ENCODE results near the gene CCDC51. TPM values are rescaled to one million over a fixed set of nuclear protein-coding genes. Genes with fewer than 3 reads are reported as not detected.

CCDC51 gene
- total and polyA plus RNA-seq, 2 experiments from 2014 or later: 20.8 to 24.1 TPM

DNA sequence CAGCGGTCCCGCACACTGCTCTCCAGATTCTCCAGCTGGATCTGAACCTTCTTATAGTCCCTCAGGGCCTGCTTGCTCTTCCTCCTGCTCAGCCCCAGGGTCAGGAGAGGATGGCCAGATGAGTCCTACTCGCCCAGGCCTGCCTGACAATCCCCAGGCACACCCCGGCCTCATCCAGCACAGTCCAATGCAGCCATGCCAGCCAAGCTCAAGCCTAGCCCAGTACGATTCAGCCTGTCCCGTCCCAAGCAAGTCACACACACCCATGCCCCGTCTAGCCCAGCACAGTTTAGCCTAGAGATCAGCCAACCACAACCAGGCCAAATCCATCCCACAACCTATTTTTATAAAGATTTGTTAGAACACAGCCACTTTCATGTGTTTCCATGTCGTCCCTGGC is 26.8 kb downstream of the CCDC51 start:
- ATAC-seq (no peak), DNase-seq (ENCODE audit: low spot score) (no peak)
- Histone ChIP-seq H3K9me2 (ENCODE audit: insufficient read depth) (no peaks in the 10 kb centered on the region), H3K36me3 (ENCODE audit: insufficient read depth) (peaks cover 15% of the 10 kb centered on the region; the same call in 1 of the 2 replicates), H3K27me3 (ENCODE audit: insufficient read depth) (no peaks in the 10 kb centered on the region), H3K4me1 (ENCODE audit: insufficient read depth) (no peaks in the 10 kb centered on the region), H4K20me1 (replicated peaks; ENCODE audit: insufficient read depth) (no peaks in the 10 kb centered on the region; the same call in 1 of the 2 replicates), H3K4me3 (no peak overlapping the region), H2AFZ (no peak overlapping the region), H3K4me2 (no peak overlapping the region), H3K79me2 (replicated peaks; ENCODE audit: insufficient read depth) (no peaks in the 10 kb centered on the region), H3F3A (replicated peaks; ENCODE audit: low read depth) (no peaks in the 10 kb centered on the region), H3K27ac (ENCODE audit: low read depth) (no peak overlapping the region)
- H3K4me3 Mint-ChIP-seq: no peak overlapping the region
- peaks cover 94% of the 10 kb centered on the region for H3K36me3 Mint-ChIP-seq (ENCODE audit: low read depth)
- H3K27ac Mint-ChIP-seq: no peak overlapping the region
- H3K4me1 Mint-ChIP-seq: no peaks in the 10 kb centered on the region
- no peaks in the 10 kb centered on the region for H3K9me3 Mint-ChIP-seq
- TF ChIP-seq ZNF331 (CRISPR knock-in tag; IDR thresholded peaks at IDR 0.05; ENCODE audit: low read depth): no peak
- TF ChIP-seq JUNB (IDR thresholded peaks at IDR 0.05; ENCODE audit: unreplicated experiment): no peak
- no peak for TF ChIP-seq EZH2 (IDR thresholded peaks at IDR 0.05; ENCODE audit: low read depth, unreplicated experiment)
- no peak for TF ChIP-seq NANOG (IDR thresholded peaks at IDR 0.05; ENCODE audit: borderline replicate concordance)
- TF ChIP-seq REST (IDR thresholded peaks at IDR 0.05; ENCODE audit: unreplicated experiment): no peak
- TF ChIP-seq CREB1 (CRISPR knock-in tag; IDR thresholded peaks at IDR 0.05; ENCODE audit: low read depth): no peak
- TF ChIP-seq ZNF114 (CRISPR knock-in tag; IDR thresholded peaks at IDR 0.05): no peak
- no peak for TF ChIP-seq POLR2AphosphoS5 (IDR thresholded peaks at IDR 0.05; ENCODE audit: low read depth)
- TF ChIP-seq CTCF (conservative IDR thresholded peaks at IDR 0.05; ENCODE audit: low read depth in 2 of 2): no peak
- peaks cover 25% of the 10 kb centered on the region for H3K27me3 Mint-ChIP-seq (ENCODE audit: insufficient read depth, low read depth, poor library complexity)

- ATAC-seq (no peak), DNase-seq (ENCODE audit: low spot score) (no peak)
- no peak overlapping the region for H3K27ac ChIP-seq (ENCODE audit: low read depth)
- Mint-ChIP-seq H3K27me3 (ENCODE audit: insufficient read depth, low read depth, poor library complexity) (peaks cover 26% of the 10 kb centered on the region), H3K27ac (no peak overlapping the region), H3K9me3 (no peaks in the 10 kb centered on the region), H3K4me3 (no peak overlapping the region), H3K36me3 (ENCODE audit: low read depth) (peaks cover 94% of the 10 kb centered on the region), H3K4me1 (no peaks in the 10 kb centered on the region)
- no peaks in the 10 kb centered on the region; the same call in 1 of the 2 replicates for H4K20me1 ChIP-seq (replicated peaks; ENCODE audit: insufficient read depth)
- H3K27me3 ChIP-seq (ENCODE audit: insufficient read depth): no peaks in the 10 kb centered on the region
- H3K4me1 ChIP-seq (ENCODE audit: insufficient read depth): no peaks in the 10 kb centered on the region
- no peak overlapping the region for H3K4me3 ChIP-seq
- no peaks in the 10 kb centered on the region for H3K79me2 ChIP-seq (replicated peaks; ENCODE audit: insufficient read depth)
- no peak overlapping the region for H2AFZ ChIP-seq
- no peak overlapping the region for H3K4me2 ChIP-seq
- H3K36me3 ChIP-seq (ENCODE audit: insufficient read depth): peaks cover 18% of the 10 kb centered on the region; the same call in 1 of the 2 replicates
- H3F3A ChIP-seq (replicated peaks; ENCODE audit: low read depth): no peaks in the 10 kb centered on the region
- H3K9me2 ChIP-seq (ENCODE audit: insufficient read depth): no peaks in the 10 kb centered on the region
- no peak for TF ChIP-seq CREB1 (CRISPR knock-in tag; IDR thresholded peaks at IDR 0.05; ENCODE audit: low read depth)
- TF ChIP-seq, protein P1, sequence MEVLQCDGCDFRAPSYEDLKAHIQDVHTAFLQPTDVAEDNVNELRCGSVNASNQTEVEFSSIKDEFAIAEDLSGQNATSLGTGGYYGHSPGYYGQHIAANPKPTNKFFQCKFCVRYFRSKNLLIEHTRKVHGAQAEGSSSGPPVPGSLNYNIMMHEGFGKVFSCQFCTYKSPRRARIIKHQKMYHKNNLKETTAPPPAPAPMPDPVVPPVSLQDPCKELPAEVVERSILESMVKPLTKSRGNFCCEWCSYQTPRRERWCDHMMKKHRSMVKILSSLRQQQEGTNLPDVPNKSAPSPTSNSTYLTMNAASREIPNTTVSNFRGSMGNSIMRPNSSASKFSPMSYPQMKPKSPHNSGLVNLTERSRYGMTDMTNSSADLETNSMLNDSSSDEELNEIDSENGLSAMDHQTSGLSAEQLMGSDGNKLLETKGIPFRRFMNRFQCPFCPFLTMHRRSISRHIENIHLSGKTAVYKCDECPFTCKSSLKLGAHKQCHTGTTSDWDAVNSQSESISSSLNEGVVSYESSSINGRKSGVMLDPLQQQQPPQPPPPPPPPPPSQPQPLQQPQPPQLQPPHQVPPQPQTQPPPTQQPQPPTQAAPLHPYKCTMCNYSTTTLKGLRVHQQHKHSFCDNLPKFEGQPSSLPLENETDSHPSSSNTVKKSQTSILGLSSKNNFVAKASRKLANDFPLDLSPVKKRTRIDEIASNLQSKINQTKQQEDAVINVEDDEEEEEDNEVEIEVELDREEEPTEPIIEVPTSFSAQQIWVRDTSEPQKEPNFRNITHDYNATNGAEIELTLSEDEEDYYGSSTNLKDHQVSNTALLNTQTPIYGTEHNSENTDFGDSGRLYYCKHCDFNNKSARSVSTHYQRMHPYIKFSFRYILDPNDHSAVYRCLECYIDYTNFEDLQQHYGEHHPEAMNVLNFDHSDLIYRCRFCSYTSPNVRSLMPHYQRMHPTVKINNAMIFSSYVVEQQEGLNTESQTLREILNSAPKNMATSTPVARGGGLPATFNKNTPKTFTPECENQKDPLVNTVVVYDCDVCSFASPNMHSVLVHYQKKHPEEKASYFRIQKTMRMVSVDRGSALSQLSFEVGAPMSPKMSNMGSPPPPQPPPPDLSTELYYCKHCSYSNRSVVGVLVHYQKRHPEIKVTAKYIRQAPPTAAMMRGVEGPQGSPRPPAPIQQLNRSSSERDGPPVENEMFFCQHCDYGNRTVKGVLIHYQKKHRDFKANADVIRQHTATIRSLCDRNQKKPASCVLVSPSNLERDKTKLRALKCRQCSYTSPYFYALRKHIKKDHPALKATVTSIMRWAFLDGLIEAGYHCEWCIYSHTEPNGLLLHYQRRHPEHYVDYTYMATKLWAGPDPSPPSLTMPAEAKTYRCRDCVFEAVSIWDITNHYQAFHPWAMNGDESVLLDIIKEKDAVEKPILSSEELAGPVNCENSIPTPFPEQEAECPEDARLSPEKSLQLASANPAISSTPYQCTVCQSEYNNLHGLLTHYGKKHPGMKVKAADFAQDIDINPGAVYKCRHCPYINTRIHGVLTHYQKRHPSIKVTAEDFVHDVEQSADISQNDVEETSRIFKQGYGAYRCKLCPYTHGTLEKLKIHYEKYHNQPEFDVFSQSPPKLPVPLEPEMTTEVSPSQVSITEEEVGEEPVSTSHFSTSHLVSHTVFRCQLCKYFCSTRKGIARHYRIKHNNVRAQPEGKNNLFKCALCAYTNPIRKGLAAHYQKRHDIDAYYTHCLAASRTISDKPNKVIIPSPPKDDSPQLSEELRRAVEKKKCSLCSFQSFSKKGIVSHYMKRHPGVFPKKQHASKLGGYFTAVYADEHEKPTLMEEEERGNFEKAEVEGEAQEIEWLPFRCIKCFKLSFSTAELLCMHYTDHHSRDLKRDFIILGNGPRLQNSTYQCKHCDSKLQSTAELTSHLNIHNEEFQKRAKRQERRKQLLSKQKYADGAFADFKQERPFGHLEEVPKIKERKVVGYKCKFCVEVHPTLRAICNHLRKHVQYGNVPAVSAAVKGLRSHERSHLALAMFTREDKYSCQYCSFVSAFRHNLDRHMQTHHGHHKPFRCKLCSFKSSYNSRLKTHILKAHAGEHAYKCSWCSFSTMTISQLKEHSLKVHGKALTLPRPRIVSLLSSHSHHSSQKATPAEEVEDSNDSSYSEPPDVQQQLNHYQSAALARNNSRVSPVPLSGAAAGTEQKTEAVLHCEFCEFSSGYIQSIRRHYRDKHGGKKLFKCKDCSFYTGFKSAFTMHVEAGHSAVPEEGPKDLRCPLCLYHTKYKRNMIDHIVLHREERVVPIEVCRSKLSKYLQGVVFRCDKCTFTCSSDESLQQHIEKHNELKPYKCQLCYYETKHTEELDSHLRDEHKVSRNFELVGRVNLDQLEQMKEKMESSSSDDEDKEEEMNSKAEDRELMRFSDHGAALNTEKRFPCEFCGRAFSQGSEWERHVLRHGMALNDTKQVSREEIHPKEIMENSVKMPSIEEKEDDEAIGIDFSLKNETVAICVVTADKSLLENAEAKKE (CRISPR knock-in tag; IDR thresholded peaks at IDR 0.05): no peak
- no peak for TF ChIP-seq EZH2 (IDR thresholded peaks at IDR 0.05; ENCODE audit: low read depth, unreplicated experiment)
- no peak for TF ChIP-seq ZNF114 (CRISPR knock-in tag; IDR thresholded peaks at IDR 0.05)
- no peak for TF ChIP-seq NANOG (IDR thresholded peaks at IDR 0.05; ENCODE audit: borderline replicate concordance)
Observed at GRCh38 chr3:48412375-48413001, 27.4 kb downstream of the CCDC51 start.

Data from GM23338 (cell line).